Esophagus muscularis mucosa (tissue), 3 donors: ENCODE results near the gene ARID3C.

Source experiments
- POLR2A ChIP-seq: fragments of 450-650 bp; IDR thresholded peaks from one replicate; pipeline ENCODE4 v1.6.1; 2017; ENCODE audit warnings: antibody characterized with exemption, moderate library complexity, mild to moderate bottlenecking, low read depth
- TF ChIP-seq, protein P1 (sequence below), 3 experiments: fragments of 200-600 bp in 2 of 3; fragments of 450-650 bp in 1 of 3; sonication (generic) in 2 of 3; IDR thresholded peaks; one replicate each; pipeline ENCODE4 v1.5.1; 2017 to 2019; ENCODE audit warnings: antibody characterized with exemption in 3 of 3, mild to moderate bottlenecking in 2 of 3, moderate library complexity in 1 of 3

DNA sequence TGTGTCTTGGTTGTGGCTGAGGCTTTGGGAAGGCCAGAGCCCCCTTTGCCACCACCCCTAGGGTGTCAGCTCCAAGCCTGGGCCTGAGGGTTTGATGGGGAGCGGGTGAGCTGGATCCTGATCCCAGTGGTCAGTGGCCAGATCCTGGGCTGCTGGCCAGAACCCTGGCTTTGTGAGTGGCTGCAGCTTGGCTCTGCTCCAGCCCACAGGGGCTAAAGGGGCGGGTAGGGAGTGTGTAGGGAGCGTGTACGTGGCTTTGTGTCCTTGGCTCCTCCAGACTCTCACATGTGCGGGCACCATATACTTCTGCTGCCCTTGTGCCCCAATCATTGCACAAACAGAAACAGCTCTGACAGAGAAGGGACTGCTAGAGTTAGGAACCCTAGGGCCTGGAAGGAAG, 21.9 kb upstream of the ARID3C start:
- TF ChIP-seq, protein P1, sequence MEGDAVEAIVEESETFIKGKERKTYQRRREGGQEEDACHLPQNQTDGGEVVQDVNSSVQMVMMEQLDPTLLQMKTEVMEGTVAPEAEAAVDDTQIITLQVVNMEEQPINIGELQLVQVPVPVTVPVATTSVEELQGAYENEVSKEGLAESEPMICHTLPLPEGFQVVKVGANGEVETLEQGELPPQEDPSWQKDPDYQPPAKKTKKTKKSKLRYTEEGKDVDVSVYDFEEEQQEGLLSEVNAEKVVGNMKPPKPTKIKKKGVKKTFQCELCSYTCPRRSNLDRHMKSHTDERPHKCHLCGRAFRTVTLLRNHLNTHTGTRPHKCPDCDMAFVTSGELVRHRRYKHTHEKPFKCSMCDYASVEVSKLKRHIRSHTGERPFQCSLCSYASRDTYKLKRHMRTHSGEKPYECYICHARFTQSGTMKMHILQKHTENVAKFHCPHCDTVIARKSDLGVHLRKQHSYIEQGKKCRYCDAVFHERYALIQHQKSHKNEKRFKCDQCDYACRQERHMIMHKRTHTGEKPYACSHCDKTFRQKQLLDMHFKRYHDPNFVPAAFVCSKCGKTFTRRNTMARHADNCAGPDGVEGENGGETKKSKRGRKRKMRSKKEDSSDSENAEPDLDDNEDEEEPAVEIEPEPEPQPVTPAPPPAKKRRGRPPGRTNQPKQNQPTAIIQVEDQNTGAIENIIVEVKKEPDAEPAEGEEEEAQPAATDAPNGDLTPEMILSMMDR (IDR thresholded peaks at IDR 0.05) = no peak
- TF ChIP-seq POLR2A = no peak
